CD4-positive, alpha-beta T cell treated with Interleukin-2 at 100 ng/mL for 4 hours (primary cell): ENCODE data around the gene KRTAP10-4.
A peak's percentile ranks its signal among the peaks of the same experiment; 100 is the strongest.
"Not testable (repeated sequence)": the region's sequence is repeated elsewhere in the genome, so short reads cannot be mapped to it uniquely, and the experiment has no call there.

Experiments used
- DNase-seq: peaks from one replicate; pipeline ENCODE4 v3.0.0-alpha.2; 2020; ENCODE audit warnings: low spot score

The KRTAP10-4 gene

GRCh38 chr21:44533891-44534627, 39.5 kb upstream of the KRTAP10-4 start:
- DNase-seq: no peak

GRCh38 chr21:44534688-44535087, 38.8 kb upstream of the KRTAP10-4 start:
- DNase-seq: no peak

GRCh38 chr21:44535963-44536362, 37.6 kb upstream of the KRTAP10-4 start:
- no peak for DNase-seq

GRCh38 chr21:44537930-44538911, 35.3 kb upstream of the KRTAP10-4 start:
- DNase-seq: no peak

GRCh38 chr21:44539046-44539445, 34.5 kb upstream of the KRTAP10-4 start:
- no peak for DNase-seq

- no peak for DNase-seq
Observed at GRCh38 chr21:44539991-44540666, 33.4 kb upstream of the KRTAP10-4 start, which contains the start of gene KRTAP10-1. KRTAP10-1 (minus strand) TSS chr21:44540195; CDS start chr21:44540150, 45 bp downstream.

- no peak for DNase-seq
Observed at GRCh38 chr21:44540741-44541288, 32.7 kb upstream of the KRTAP10-4 start.

GRCh38 chr21:44542716-44543115, 30.8 kb upstream of the KRTAP10-4 start:
- DNase-seq: no peak

GRCh38 chr21:44544566-44544965, 29.0 kb upstream of the KRTAP10-4 start:
- no peak for DNase-seq

- DNase-seq: peak; percentile 42
Observed at GRCh38 chr21:44547656-44548331, 25.7 kb upstream of the KRTAP10-4 start.

- no peak for DNase-seq
Observed at GRCh38 chr21:44548381-44548780, 25.1 kb upstream of the KRTAP10-4 start.

GRCh38 chr21:44548922-44549321, 24.6 kb upstream of the KRTAP10-4 start:
- DNase-seq: no peak

- no peak for DNase-seq
Observed at GRCh38 chr21:44549525-44550211, 23.9 kb upstream of the KRTAP10-4 start.

- DNase-seq: not testable (repeated sequence)
Observed at GRCh38 chr21:44550285-44550684, 23.2 kb upstream of the KRTAP10-4 start.

- no peak for DNase-seq
Observed at GRCh38 chr21:44550807-44551206, 22.7 kb upstream of the KRTAP10-4 start.

- DNase-seq: no peak
Observed at GRCh38 chr21:44551340-44551961, 22.1 kb upstream of the KRTAP10-4 start, which contains the start of gene KRTAP10-2. KRTAP10-2 (minus strand) TSS chr21:44551505; CDS start chr21:44551458, 47 bp downstream.

- no peak for DNase-seq
Observed at GRCh38 chr21:44552136-44552535, 21.4 kb upstream of the KRTAP10-4 start.

- DNase-seq: no peak
Observed at GRCh38 chr21:44552681-44553080, 20.8 kb upstream of the KRTAP10-4 start.

- DNase-seq: no peak
Observed at GRCh38 chr21:44555200-44555875, 18.2 kb upstream of the KRTAP10-4 start.

GRCh38 chr21:44556879-44557278, 16.6 kb upstream of the KRTAP10-4 start:
- no peak for DNase-seq
